GM12878 (cell line): ENCODE data around the gene PKD1L1. TPM values are rescaled to one million over a fixed set of nuclear protein-coding genes. Genes with fewer than 3 reads are reported as not detected.

ENCODE experiments used
- ATF7 ChIP-seq: fragments of 450-650 bp; IDR thresholded peaks from 2 replicates; pipeline ENCODE4 v1.6.1; 2016; ENCODE audit warnings: low read depth, mild to moderate bottlenecking
- BHLHE40 ChIP-seq, 2 experiments: fragments of 450-650 bp in 1 of 2; IDR thresholded peaks; 2 replicates each; pipeline ENCODE4 v1.6.1; 2011 to 2017; ENCODE audit warnings: low read depth in 2 of 2, borderline replicate concordance in 1 of 2, improper control_type of control experiment in 1 of 2, low read length in 1 of 2, mild to moderate bottlenecking in 1 of 2
- CEBPB ChIP-seq, 2 experiments: fragments of 150-350 bp in 1 of 2; IDR thresholded peaks; 2 replicates each; pipeline ENCODE4 v1.6.1; 2012 to 2014; ENCODE audit warnings: low read depth in 2 of 2, low read length in 2 of 2, borderline replicate concordance in 1 of 2, inconsistent platforms in 1 of 2
- CREB1 ChIP-seq: IDR thresholded peaks from 2 replicates; pipeline ENCODE4 v1.6.1; 2012; ENCODE audit warnings: low read depth, mild to moderate bottlenecking, inconsistent platforms
- E2F8 ChIP-seq: fragments of 450-650 bp; IDR thresholded peaks from 2 replicates; pipeline ENCODE4 v1.6.1; 2018; ENCODE audit warnings: mild to moderate bottlenecking, low read depth, moderate library complexity; ENCODE audit not compliant: partially characterized antibody
- ELK1 ChIP-seq: IDR thresholded peaks from 2 replicates; pipeline ENCODE4 v1.6.1; 2012; ENCODE audit warnings: low read depth, low read length, improper control_type of control experiment
- ETV6 ChIP-seq, 2 experiments: fragments of 450-650 bp in 1 of 2; IDR thresholded peaks in 1 of 2; conservative IDR thresholded peaks in 1 of 2; 2 replicates each; pipeline ENCODE4 v1.6.1; 2014; ENCODE audit warnings: antibody characterized with exemption in 1 of 2, borderline replicate concordance in 1 of 2, low read depth in 1 of 2, mild to moderate bottlenecking in 1 of 2, moderate library complexity in 1 of 2
- EZH2 ChIP-seq: IDR thresholded peaks from 2 replicates; pipeline ENCODE4 v1.6.1; 2012; ENCODE audit warnings: low read depth, mild to moderate bottlenecking, control low read depth, inconsistent platforms, low read length, borderline replicate concordance; ENCODE audit not compliant: control insufficient read depth
- GATAD2B ChIP-seq: fragments of 450-650 bp; conservative IDR thresholded peaks from 2 replicates; pipeline ENCODE4 v1.6.1; 2017; ENCODE audit warnings: low read depth, mild to moderate bottlenecking, moderate library complexity
- HDAC2 ChIP-seq: fragments of 200-600 bp; sonication (generic); IDR thresholded peaks from 2 replicates; pipeline ENCODE4 v1.6.1; 2017
- JUND ChIP-seq: IDR thresholded peaks from 2 replicates; pipeline ENCODE4 v1.6.1; 2012; ENCODE audit warnings: low read depth, mild to moderate bottlenecking, low read length, improper control_type of control experiment, moderate library complexity
- MTA3 ChIP-seq: IDR thresholded peaks from 2 replicates; pipeline ENCODE4 v1.6.1; 2012; ENCODE audit warnings: low read length, inconsistent platforms, borderline replicate concordance
- MXI1 ChIP-seq: fragments of 150-350 bp; IDR thresholded peaks from 2 replicates; pipeline ENCODE4 v1.6.1; 2011; ENCODE audit warnings: low read depth, mild to moderate bottlenecking, inconsistent platforms, low read length, improper control_type of control experiment
- MYC ChIP-seq: IDR thresholded peaks from 2 replicates; pipeline ENCODE4 v1.6.1; 2011; ENCODE audit warnings: mild to moderate bottlenecking, low read length, moderate library complexity, inconsistent platforms; ENCODE audit not compliant: insufficient read depth, insufficient replicate concordance, insufficient read length, severe bottlenecking
- NFXL1 ChIP-seq: fragments of 450-650 bp; IDR thresholded peaks from 2 replicates; pipeline ENCODE4 v1.6.1; 2017; ENCODE audit warnings: antibody characterized with exemption, mild to moderate bottlenecking, borderline replicate concordance
- SRF ChIP-seq, 2 experiments: IDR thresholded peaks; 2 replicates each; pipeline ENCODE4 v1.6.1; 2011; ENCODE audit warnings: low read depth in 2 of 2, low read length in 2 of 2, mild to moderate bottlenecking in 1 of 2, moderate library complexity in 1 of 2
- SUPT20H ChIP-seq: IDR thresholded peaks from 2 replicates; pipeline ENCODE4 v1.6.1; 2011; ENCODE audit warnings: low read depth, mild to moderate bottlenecking, low read length, moderate library complexity, borderline replicate concordance; ENCODE audit not compliant: control insufficient read depth
- YBX1 ChIP-seq: fragments of 450-650 bp; IDR thresholded peaks from 2 replicates; pipeline ENCODE4 v1.6.1; 2016; ENCODE audit warnings: antibody characterized with exemption
- YY1 ChIP-seq: IDR thresholded peaks from 2 replicates; pipeline ENCODE4 v1.6.1; 2011; ENCODE audit warnings: low read depth, mild to moderate bottlenecking, low read length
- ZNF274 ChIP-seq: IDR thresholded peaks from one replicate; pipeline ENCODE4 v1.8.0; 2011; ENCODE audit not compliant: insufficient read length, insufficient read depth
- polyA plus RNA-seq, 11 experiments: library from polyadenylated mRNA; depleted of rRNA in 4 of 11; unstranded in 6 of 11; stranded (reverse) in 5 of 11; fragments of >200 nt; fragmentation: Nextera tagmentation in 4 of 11; fragmentation: Illumina TruSeq in 1 of 11; extraction: Ambion mirVana in 4 of 11; extraction: Trizol in 1 of 11; gene quantifications; 1 replicate in 1 of 11; 2 replicates in 10 of 11; pipeline versions ENCODE4 v1.2.1 to v1.2.3, GENCODE V29; 2011 to 2016; ENCODE audit warnings: inconsistent platforms in 2 of 11, missing spikeins in 2 of 11, low read depth in 1 of 11
- total RNA-seq, 4 experiments: library from RNA; depleted of rRNA in 3 of 4; stranded (reverse); fragments of >200 nt in 3 of 4; fragmentation: Illumina TruSeq in 1 of 4; extraction: Trizol in 1 of 4; gene quantifications; 2 replicates each; pipeline versions ENCODE4 v1.2.1 to v1.2.3, GENCODE V29; 2013 to 2021

The PKD1L1 gene
- total and polyA plus RNA-seq, 10 of the 15 experiments (the other 5 are each of a cell fraction or from before 2014, with no cell fraction given): under 0.01 to 0.05 (median 0.02) TPM; not detected in 3

- TF ChIP-seq MXI1 (no peak), CREB1 (0 out of 2 replicates have a peak, but pooled peaks have one; percentile 43), MTA3 (no peak; the same call in 1 of the 2 replicates), ETV6 (conservative IDR thresholded peaks at IDR 0.05 in 1 of 2, IDR thresholded peaks at IDR 0.05 in 1 of 2; ENCODE audit: borderline replicate concordance in 1 of 2, low read depth in 1 of 2) (peak in 1 of 2 experiments; percentile 70; a peak in 2 of 4 replicates), MYC (no peak), E2F8 (no peak), HDAC2 (no peak), CEBPB (IDR thresholded peaks at IDR 0.05; ENCODE audit: borderline replicate concordance in 1 of 2, low read depth in 2 of 2, low read length in 2 of 2) (no peak), ZNF274 (no peak), BHLHE40 (IDR thresholded peaks at IDR 0.05; ENCODE audit: borderline replicate concordance in 1 of 2, low read depth in 2 of 2, low read length in 1 of 2) (peak; percentile 74 to 76), GATAD2B (0 out of 2 replicates have a peak, but pooled peaks have one; percentile 8), YY1 (0 out of 2 replicates have a peak, but pooled peaks have one; percentile 13), JUND (no peak), YBX1 (no peak), ELK1 (no peak), EZH2 (no peak), SRF (IDR thresholded peaks at IDR 0.05; ENCODE audit: low read depth in 2 of 2, low read length in 2 of 2) (peak; percentile 38 to 83; a peak in 3 of 4 replicates), ATF7 (no peak), NFXL1 (no peak), SUPT20H (no peak)
Measured at GRCh38 chr7:47937711-47938573, 10.3 kb downstream of the PKD1L1 start (continued).
